Right atrium auricular region (tissue), 2 donors: Measurements from ENCODE around the gene CORO2B. TPM values are rescaled to one million over a fixed set of nuclear protein-coding genes. Genes with fewer than 3 reads are reported as not detected.

Experiments used
- DNase-seq: peaks from one replicate; pipeline ENCODE4 v3.0.0-alpha.2; 2019; ENCODE audit warnings: low spot score
- H3K27ac ChIP-seq, 2 donors: fragments of 200-600 bp; sonication (generic); 1 replicate in 1 of 2; 2 replicates in 1 of 2; pipeline ENCODE4 v1.5.1; 2016 to 2019
- H3K27me3 ChIP-seq, 2 donors: fragments of 200-600 bp; sonication (generic); one replicate each; pipeline versions ENCODE4 v1.5.1 to v1.6.0; 2017 to 2019
- H3K36me3 ChIP-seq: fragments of 200-600 bp; sonication (generic); one replicate; pipeline ENCODE4 v1.5.1; 2016
- H3K4me1 ChIP-seq, 2 donors: fragments of 200-600 bp; sonication (generic); one replicate each; pipeline versions ENCODE4 v1.5.1 to v1.6.0; 2017 to 2019
- H3K4me3 ChIP-seq, 2 donors: fragments of 200-600 bp; sonication (generic); 1 replicate in 1 of 2; 2 replicates in 1 of 2; pipeline ENCODE4 v1.5.1; 2017 to 2019; ENCODE audit warnings: mild to moderate bottlenecking in 1 of 2, moderate library complexity in 1 of 2
- H3K9me3 ChIP-seq, 2 donors: fragments of 200-600 bp; sonication (generic); one replicate each; pipeline ENCODE4 v1.5.1; 2019
- total RNA-seq, 2 donors: library from RNA; depleted of rRNA; stranded (reverse); fragments of >200 nt; gene quantifications; one replicate each; pipeline ENCODE4 v1.1.0, GENCODE V29; 2016
- TF ChIP-seq, protein P1 (sequence below), 2 donors: fragments of 200-600 bp; sonication (generic); IDR thresholded peaks; one replicate each; pipeline ENCODE4 v1.5.1; 2019; ENCODE audit warnings: antibody characterized with exemption in 2 of 2

CORO2B gene
- total RNA-seq, 2 donors from 2014 or later, result 6.0 to 9.7 TPM

DNA sequence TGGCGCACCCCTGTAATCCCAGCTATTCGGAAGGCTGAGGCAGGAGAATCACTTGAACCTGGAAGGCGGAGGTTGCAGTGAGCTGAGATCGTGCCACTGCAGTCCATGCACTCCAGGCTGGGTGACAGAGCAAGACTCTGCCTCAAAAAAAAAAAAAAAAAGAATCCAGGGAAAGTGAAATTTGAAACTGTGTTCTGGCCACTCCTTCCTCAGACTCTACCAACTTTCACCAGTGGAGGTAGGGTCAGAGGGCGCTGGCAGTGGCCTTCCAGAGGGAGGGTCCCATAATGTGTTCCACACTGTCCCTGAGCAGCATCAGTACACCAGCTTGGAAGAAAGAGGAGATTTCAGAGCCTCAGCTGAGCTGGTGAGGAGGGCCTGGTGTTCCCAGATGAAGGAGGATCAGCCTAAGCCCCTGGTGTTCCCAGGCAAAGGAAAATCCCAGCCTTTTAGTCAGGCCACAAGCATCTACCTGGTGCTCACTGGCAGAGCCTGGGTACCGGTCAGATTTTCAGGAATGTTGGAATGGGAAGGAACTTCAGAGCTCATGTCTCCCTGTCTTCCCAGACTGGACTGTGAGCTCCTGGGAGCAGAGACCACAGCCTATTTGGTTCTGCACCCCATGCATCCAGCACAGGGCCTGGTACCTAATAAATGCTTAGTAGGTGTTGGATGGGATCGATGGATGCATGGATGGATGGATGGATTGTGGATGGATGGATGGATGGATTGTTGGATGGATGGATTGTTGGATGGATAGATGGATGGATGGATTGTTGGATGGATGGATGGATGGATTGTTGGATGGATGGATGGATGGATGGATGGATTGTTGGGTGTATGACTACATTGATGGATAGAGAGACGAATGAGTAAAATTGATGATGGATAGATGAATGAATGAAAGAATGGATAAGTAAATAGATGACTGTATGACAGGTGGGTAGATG, 117.9 kb downstream of the CORO2B start:
- no peaks in the 10 kb centered on the region for H3K36me3 ChIP-seq
- DNase-seq, result no peak
- no peak overlapping the region for H3K4me3 ChIP-seq
- TF ChIP-seq, protein P1, sequence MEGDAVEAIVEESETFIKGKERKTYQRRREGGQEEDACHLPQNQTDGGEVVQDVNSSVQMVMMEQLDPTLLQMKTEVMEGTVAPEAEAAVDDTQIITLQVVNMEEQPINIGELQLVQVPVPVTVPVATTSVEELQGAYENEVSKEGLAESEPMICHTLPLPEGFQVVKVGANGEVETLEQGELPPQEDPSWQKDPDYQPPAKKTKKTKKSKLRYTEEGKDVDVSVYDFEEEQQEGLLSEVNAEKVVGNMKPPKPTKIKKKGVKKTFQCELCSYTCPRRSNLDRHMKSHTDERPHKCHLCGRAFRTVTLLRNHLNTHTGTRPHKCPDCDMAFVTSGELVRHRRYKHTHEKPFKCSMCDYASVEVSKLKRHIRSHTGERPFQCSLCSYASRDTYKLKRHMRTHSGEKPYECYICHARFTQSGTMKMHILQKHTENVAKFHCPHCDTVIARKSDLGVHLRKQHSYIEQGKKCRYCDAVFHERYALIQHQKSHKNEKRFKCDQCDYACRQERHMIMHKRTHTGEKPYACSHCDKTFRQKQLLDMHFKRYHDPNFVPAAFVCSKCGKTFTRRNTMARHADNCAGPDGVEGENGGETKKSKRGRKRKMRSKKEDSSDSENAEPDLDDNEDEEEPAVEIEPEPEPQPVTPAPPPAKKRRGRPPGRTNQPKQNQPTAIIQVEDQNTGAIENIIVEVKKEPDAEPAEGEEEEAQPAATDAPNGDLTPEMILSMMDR (IDR thresholded peaks at IDR 0.05), result no peak
- H3K4me1 ChIP-seq, result peaks cover 0 to 26% of the 10 kb centered on the region in 2 donors
- H3K27me3 ChIP-seq, result no peaks in the 10 kb centered on the region
- no peak overlapping the region for H3K27ac ChIP-seq
- H3K9me3 ChIP-seq, result no peaks in the 10 kb centered on the region

- peaks cover 0 to 33% of the 10 kb centered on the region in 2 donors for H3K4me1 ChIP-seq
- no peaks in the 10 kb centered on the region for H3K9me3 ChIP-seq
- TF ChIP-seq, protein P1 (IDR thresholded peaks at IDR 0.05), result no peak
- H3K27ac ChIP-seq, result no peak overlapping the region
- no peak overlapping the region for H3K4me3 ChIP-seq
- DNase-seq, result no peak
- H3K27me3 ChIP-seq, result no peaks in the 10 kb centered on the region
- no peaks in the 10 kb centered on the region for H3K36me3 ChIP-seq
Measured at GRCh38 chr15:68697711-68698690, 119.2 kb downstream of the CORO2B start.

GRCh38 chr15:68698708-68699107, 119.9 kb downstream of the CORO2B start:
- Histone ChIP-seq H3K27me3 (no peaks in the 10 kb centered on the region), H3K27ac (no peak overlapping the region), H3K36me3 (no peaks in the 10 kb centered on the region), H3K4me3 (no peak overlapping the region), H3K4me1 (peaks cover 0 to 38% of the 10 kb centered on the region in 2 donors), H3K9me3 (no peaks in the 10 kb centered on the region)
- TF ChIP-seq, protein P1 (IDR thresholded peaks at IDR 0.05), result no peak
- no peak for DNase-seq

DNA sequence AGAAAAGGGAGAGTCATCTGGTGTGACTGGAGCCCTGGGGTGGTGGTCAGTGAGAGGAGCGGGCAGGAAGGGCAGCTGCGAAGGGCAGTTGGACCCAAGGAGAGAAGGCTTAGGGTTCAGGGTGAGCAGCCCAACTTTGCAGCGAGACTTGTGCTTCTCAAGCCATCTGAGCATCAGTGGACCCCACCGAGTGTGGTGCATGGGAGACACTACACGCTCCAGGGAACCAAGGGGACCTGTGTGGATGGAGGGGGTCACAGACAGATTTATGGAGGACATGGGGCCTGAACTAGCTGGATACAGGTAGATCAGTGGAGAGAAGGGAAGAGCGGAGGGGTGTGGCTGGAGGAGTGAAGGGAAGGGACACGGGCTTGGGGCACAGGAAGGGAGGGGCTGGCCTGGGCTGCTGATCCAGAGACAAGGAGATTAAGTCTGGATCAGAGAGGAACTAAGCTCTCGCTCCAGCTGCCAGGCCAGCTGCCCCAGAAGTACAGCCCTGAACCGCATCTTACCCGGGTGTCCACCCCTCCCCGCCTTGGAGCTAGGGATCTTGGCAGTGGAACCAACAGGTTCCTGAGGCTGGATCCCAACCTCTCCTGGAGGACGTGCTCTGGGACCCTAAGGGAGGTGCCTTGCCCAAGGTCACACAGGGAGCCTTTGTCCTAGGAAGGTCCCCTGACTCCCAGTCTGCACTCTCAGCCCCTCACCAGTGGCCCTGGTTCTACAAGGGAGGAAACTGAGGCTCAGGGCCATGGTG, 120.5 kb downstream of the CORO2B start:
- no peak overlapping the region for H3K4me3 ChIP-seq
- no peaks in the 10 kb centered on the region for H3K36me3 ChIP-seq
- no peaks in the 10 kb centered on the region for H3K9me3 ChIP-seq
- peaks cover 0 to 44% of the 10 kb centered on the region in 2 donors for H3K4me1 ChIP-seq
- no peak for DNase-seq
- H3K27me3 ChIP-seq, result no peaks in the 10 kb centered on the region
- TF ChIP-seq, protein P1 (IDR thresholded peaks at IDR 0.05), result no peak
- H3K27ac ChIP-seq, result peak overlapping the region in 1 of 2 donors; percentile 66

- H3K27me3 ChIP-seq, result no peaks in the 10 kb centered on the region
- H3K36me3 ChIP-seq, result no peaks in the 10 kb centered on the region
- TF ChIP-seq, protein P1 (IDR thresholded peaks at IDR 0.05), result no peak
- H3K9me3 ChIP-seq, result no peaks in the 10 kb centered on the region
- H3K4me3 ChIP-seq, result no peak overlapping the region
- peak overlapping the region; percentile 56 to 66 for H3K27ac ChIP-seq
- H3K4me1 ChIP-seq, result peaks cover 0 to 51% of the 10 kb centered on the region in 2 donors
- DNase-seq, result no peak
Measured at GRCh38 chr15:68699881-68700454, 121.2 kb downstream of the CORO2B start.
